Ectodermal cell (in vitro differentiated cells): ENCODE results near the gene RIMBP3C. TPM values are rescaled to one million over a fixed set of nuclear protein-coding genes. Genes with fewer than 3 reads are reported as not detected.
"Not testable (repeated sequence)": the region's sequence is repeated elsewhere in the genome, so short reads cannot be mapped to it uniquely, and the experiment has no call there.

Experiments
- H3K27ac ChIP-seq: 2 replicates; pipeline ENCODE4 v1.7.0; 2013; ENCODE audit warnings: mild to moderate bottlenecking, low read depth, low read length; ENCODE audit not compliant: insufficient read depth, poor library complexity, severe bottlenecking
- H3K27me3 ChIP-seq: 2 replicates; pipeline ENCODE4 v1.7.0; 2013; ENCODE audit warnings: mild to moderate bottlenecking, low read length; ENCODE audit not compliant: insufficient read depth, control insufficient read depth, poor library complexity, severe bottlenecking
- H3K36me3 ChIP-seq: one replicate; pipeline ENCODE4 v1.7.0; 2013; ENCODE audit warnings: low read length; ENCODE audit not compliant: control insufficient read depth, insufficient read depth
- H3K4me1 ChIP-seq: one replicate; pipeline ENCODE4 v1.7.0; 2013; ENCODE audit warnings: low read length; ENCODE audit not compliant: control insufficient read depth, insufficient read depth
- H3K4me3 ChIP-seq: 2 replicates; pipeline ENCODE4 v1.7.0; 2013; ENCODE audit warnings: low read depth, low read length, control low read depth; ENCODE audit not compliant: insufficient read depth
- H3K9me3 ChIP-seq: 2 replicates; pipeline ENCODE4 v1.7.0; 2013; ENCODE audit warnings: mild to moderate bottlenecking, low read length, moderate library complexity; ENCODE audit not compliant: control insufficient read depth
- WGBS, 2 experiments: methylation state at CpG; one replicate each; pipeline ENCODE4 v1.1.7; 2013; ENCODE audit warnings: missing lambda C conversion rate in 2 of 2; 5-methylcytosine and 5-hydroxymethylcytosine counted together
- polyA plus RNA-seq, 4 experiments: library from polyadenylated mRNA; stranded (reverse); fragments of 50-300 nt; gene quantifications; one replicate each; pipeline ENCODE4 v1.2.3, GENCODE V29; 2013

Gene RIMBP3C
- 0.35 TPM for polyA plus RNA-seq (2013, experiment 1 of 4)
- 0.18 TPM for polyA plus RNA-seq (2013, experiment 2 of 4)
- 0.16 TPM for polyA plus RNA-seq (2013, experiment 3 of 4)
- not detected for polyA plus RNA-seq (2013, experiment 4 of 4)

GRCh38 chr22:21551361-21551760 is at the start of gene RIMBP3C:
RIMBP3C (minus strand) TSS chr22:21551461; CDS start chr22:21550976, 485 bp downstream.
- H3K9me3 ChIP-seq, H3K4me3 ChIP-seq, H3K4me1 ChIP-seq, H3K27me3 ChIP-seq, H3K36me3 ChIP-seq, H3K27ac ChIP-seq: not testable (repeated sequence)
- WGBS, 2 experiments = no CpG with 5 or more reads among the region's 4 CpGs

GRCh38 chr22:21599053-21599893 is 48.0 kb upstream of the RIMBP3C start:
- Histone ChIP-seq H3K4me1 (no peaks in the 10 kb centered on the region), H3K36me3 (peaks cover 16% of the 10 kb centered on the region), H3K4me3 (no peak overlapping the region), H3K9me3 (no peaks in the 10 kb centered on the region), H3K27me3 (no peaks in the 10 kb centered on the region), H3K27ac (no peak overlapping the region)
- 90 to 91% methylated on average over 6 of the region's 6 CpGs for WGBS, 2 experiments

- no peaks in the 10 kb centered on the region for H3K9me3 ChIP-seq
- H3K27me3 ChIP-seq = no peaks in the 10 kb centered on the region
- no peaks in the 10 kb centered on the region for H3K4me1 ChIP-seq
- peaks cover 21% of the 10 kb centered on the region for H3K36me3 ChIP-seq
- no peak overlapping the region for H3K27ac ChIP-seq
- 85% methylated on average over 2 of the region's 3 CpGs; no CpG with 5 or more reads in 1 of the 2 experiments for WGBS, 2 experiments
- H3K4me3 ChIP-seq = no peak overlapping the region
Measured at GRCh38 chr22:21598302-21598701, 47.0 kb upstream of the RIMBP3C start.

- H3K27me3 ChIP-seq, H3K4me3 ChIP-seq, H3K4me1 ChIP-seq, H3K27ac ChIP-seq, H3K9me3 ChIP-seq: not testable (repeated sequence)
- H3K36me3 ChIP-seq = peaks cover 24% of the 10 kb centered on the region
- WGBS, 2 experiments = 94 to 97% methylated on average over 12 to 13 of the region's 13 CpGs
Measured at GRCh38 chr22:21596356-21597135, 45.3 kb upstream of the RIMBP3C start.

- H3K27me3 ChIP-seq = no peaks in the 10 kb centered on the region
- 94% methylated on average over 5 of the region's 5 CpGs for WGBS, 2 experiments
- H3K4me3 ChIP-seq = no peak overlapping the region
- no peaks in the 10 kb centered on the region for H3K4me1 ChIP-seq
- H3K9me3 ChIP-seq = no peaks in the 10 kb centered on the region
- H3K27ac ChIP-seq = no peak overlapping the region
- H3K36me3 ChIP-seq = peaks cover 24% of the 10 kb centered on the region
Measured at GRCh38 chr22:21594865-21595452, 43.7 kb upstream of the RIMBP3C start.

- Histone ChIP-seq H3K27me3 (no peaks in the 10 kb centered on the region), H3K27ac (no peak overlapping the region), H3K4me3 (no peak overlapping the region), H3K9me3 (no peaks in the 10 kb centered on the region), H3K4me1 (no peaks in the 10 kb centered on the region), H3K36me3 (peaks cover 24% of the 10 kb centered on the region)
- 87 to 90% methylated on average over 11 of the region's 11 CpGs for WGBS, 2 experiments
Measured at GRCh38 chr22:21593406-21594232, 42.4 kb upstream of the RIMBP3C start.

- WGBS, 2 experiments = 95 to 96% methylated on average over 3 of the region's 3 CpGs
- no peaks in the 10 kb centered on the region for H3K27me3 ChIP-seq
- H3K9me3 ChIP-seq = no peaks in the 10 kb centered on the region
- H3K4me3 ChIP-seq = no peak overlapping the region
- peaks cover 24% of the 10 kb centered on the region for H3K36me3 ChIP-seq
- no peaks in the 10 kb centered on the region for H3K4me1 ChIP-seq
- no peak overlapping the region for H3K27ac ChIP-seq
Measured at GRCh38 chr22:21592422-21592821, 41.2 kb upstream of the RIMBP3C start.

- H3K9me3 ChIP-seq = no peaks in the 10 kb centered on the region
- H3K27me3 ChIP-seq = no peaks in the 10 kb centered on the region
- H3K4me3 ChIP-seq = no peak overlapping the region
- peaks cover 21% of the 10 kb centered on the region for H3K36me3 ChIP-seq
- WGBS, 2 experiments = 96% methylated on average over 9 of the region's 9 CpGs
- H3K4me1 ChIP-seq = no peaks in the 10 kb centered on the region
- H3K27ac ChIP-seq = no peak overlapping the region
Measured at GRCh38 chr22:21591695-21592094, 40.4 kb upstream of the RIMBP3C start.

GRCh38 chr22:21590809-21591641 is 39.8 kb upstream of the RIMBP3C start:
- Histone ChIP-seq H3K9me3 (no peaks in the 10 kb centered on the region), H3K4me1 (no peaks in the 10 kb centered on the region), H3K27me3 (no peaks in the 10 kb centered on the region), H3K4me3 (no peak overlapping the region), H3K36me3 (peaks cover 18% of the 10 kb centered on the region), H3K27ac (no peak overlapping the region)
- WGBS, 2 experiments = 93 to 94% methylated on average over 9 of the region's 9 CpGs
